Hematopoietic multipotent progenitor cell treated with erythropoietin and hydrocortisone succinate and interleukin-3 and kit ligand, for 15 days (in vitro differentiated cells): ENCODE data around the gene CAMTA1.

ENCODE experiments used
- DNase-seq: peaks from one replicate; pipeline ENCODE4 v3.0.0-alpha.2; 2015; ENCODE audit warnings: low spot score

The CAMTA1 gene

DNA sequence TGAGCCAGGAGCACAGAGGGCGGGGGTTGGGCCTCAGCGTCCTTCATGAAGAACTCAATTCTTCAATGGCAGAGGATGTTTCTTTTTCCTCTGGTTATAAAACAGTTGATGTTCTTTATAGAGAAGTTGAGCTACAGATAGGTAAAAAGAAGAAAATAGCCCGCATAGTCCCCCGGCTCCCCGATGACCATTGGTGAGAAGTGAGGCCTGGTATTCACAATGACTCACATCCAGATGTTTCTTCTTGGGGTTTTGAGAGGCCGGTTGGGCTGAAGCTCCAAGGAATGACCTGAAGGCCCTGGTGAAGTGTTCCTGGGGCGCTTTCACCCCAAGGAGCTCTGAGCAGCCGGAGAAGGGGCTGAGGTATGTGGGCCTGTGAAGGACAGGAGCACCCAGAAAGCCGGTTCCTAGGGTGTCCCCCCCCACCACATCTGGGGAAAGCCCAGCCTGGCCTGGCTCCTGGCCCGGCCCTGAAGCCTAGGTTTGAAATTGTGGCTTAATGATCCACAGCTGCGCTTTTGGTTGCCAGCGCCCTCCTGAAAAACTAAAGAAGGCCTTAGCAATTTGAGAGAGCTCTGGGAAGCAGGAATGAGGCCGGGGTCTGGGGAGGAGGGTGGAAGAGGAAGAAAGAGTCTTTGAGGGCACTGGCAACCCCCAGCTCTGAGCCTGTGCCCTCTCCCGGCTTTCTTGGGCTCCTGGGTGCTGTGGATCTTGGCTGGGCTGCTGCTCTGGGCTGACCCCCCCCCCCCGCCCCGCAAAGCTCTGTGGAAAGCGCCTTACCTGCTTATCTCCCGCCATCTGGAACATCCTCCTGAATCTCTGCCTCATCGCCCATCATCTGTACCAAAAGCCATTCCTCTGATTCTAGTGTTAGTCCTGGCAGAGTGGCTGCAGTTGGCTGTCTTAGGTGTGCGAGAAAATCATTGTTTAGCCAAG, 444.7 kb downstream of the CAMTA1 start:
- DNase-seq: no peak

- no peak for DNase-seq
Observed at GRCh38 chr1:7232441-7233236, 447.4 kb downstream of the CAMTA1 start.

- no peak for DNase-seq
Observed at GRCh38 chr1:7233237-7233540, 447.9 kb downstream of the CAMTA1 start.

- no peak for DNase-seq
Observed at GRCh38 chr1:7233646-7234470, 448.6 kb downstream of the CAMTA1 start.

GRCh38 chr1:7234471-7234755, 449.2 kb downstream of the CAMTA1 start:
- no peak for DNase-seq

DNA sequence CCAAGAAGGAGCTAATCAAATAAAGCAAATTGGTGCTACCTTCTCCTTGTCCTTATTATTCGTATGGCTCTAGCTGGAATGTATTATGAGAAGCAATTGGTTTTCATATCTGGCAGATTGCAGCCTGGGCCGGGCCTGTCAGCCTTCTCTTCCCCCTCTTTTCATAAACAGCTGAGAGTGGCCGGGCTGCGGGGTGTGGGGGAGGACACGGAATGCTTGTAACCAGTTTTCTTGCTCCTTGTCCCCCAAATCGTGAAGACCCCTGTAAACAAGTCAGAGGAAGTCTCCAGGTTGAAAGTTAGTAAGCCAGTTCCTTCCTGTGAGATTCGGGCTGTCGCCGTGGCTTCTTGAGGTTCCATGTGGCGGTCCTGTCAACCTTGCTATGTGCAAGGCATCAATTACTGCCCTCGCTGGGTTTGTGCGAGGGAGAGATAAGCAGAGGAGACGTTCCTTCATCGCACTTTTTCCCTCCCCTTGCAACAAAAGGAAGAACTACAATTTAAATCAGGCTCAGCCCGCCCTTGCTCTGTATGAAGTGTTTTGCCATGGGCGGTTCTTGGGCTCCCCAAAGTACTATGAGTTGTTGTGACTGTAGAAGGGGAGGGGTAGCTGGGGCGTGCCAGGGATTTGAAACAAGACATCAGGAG, 450.7 kb downstream of the CAMTA1 start:
- no peak for DNase-seq

- no peak for DNase-seq
Observed at GRCh38 chr1:7236844-7237515, 451.7 kb downstream of the CAMTA1 start.

- no peak for DNase-seq
Observed at GRCh38 chr1:7247158-7247557, 461.9 kb downstream of the CAMTA1 start.

DNA sequence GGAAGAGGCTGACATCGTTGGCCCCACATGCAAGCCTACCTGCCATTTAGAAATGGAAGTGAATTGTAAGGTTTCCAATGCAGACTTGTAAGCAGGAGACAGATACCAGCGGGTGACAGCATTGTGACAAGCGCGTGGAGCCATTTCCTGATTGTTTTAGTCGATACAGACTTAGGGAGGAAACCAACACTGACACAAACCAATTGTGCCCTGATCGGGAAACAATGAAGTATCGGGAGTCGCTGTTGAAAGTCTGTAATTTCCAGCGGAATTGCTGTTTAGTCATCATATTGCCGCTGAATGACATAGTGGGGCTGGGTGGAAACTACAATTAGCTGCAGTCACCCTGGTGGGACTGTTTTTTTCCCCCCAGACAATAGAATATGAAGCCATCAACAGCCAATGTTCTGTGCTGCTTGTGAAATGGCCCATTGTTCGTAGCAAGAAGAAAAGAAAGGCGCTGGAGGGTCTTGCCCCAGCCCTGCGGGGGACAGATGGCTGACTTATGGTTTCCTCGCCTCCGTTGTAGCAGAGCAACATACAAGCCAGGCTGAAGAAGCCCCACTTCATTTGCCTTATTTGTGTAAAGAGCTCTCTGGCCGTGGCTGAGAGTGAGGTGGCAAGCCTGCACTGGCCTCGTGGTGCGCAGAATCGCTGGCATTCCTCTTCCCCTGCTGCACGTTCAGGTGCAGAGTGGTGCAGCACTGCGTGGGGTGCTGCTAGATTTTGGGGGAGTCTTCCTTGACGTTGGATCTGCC, 462.7 kb downstream of the CAMTA1 start:
- no peak for DNase-seq

- no peak for DNase-seq
Observed at GRCh38 chr1:7248549-7249199, 463.4 kb downstream of the CAMTA1 start.

DNA sequence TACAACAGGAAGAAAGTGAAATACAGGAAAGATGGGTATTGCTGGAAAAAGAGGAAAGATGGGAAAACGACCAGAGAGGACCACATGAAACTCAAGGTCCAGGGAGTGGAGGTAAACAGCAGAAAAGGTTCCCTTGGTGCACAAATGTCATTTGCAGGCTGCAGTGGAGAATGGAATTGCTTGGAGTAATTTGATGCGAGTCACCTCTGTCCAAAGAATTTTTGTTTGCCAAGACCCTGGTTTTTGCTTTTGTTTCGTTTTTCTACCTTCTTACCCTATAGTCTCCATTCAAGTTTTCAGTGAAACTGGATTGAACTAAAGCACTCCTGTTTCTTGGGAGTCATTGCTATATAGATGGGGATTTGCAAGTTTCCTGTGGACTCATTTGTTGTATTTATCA, 464.3 kb downstream of the CAMTA1 start:
- DNase-seq: no peak

DNA sequence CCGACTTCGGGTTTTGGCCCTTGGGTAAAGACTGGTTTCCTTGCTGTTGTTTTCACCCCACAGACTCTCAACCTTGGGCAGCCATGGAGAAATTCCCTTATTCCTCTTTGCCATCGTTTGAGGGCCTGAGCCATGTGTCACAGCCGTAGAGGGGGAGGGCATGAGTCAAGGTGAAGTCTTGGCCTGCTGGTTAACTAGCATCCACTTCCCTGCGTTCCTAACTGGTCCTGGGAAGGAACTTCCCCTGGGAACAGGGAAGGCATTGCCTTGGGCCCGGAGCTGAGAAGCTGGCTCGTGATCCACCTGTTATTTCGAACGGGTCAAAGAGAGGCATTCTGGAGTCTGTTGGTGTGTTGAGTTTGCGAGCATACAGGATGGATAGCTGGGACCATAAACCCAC, 464.9 kb downstream of the CAMTA1 start:
- no peak for DNase-seq

DNA sequence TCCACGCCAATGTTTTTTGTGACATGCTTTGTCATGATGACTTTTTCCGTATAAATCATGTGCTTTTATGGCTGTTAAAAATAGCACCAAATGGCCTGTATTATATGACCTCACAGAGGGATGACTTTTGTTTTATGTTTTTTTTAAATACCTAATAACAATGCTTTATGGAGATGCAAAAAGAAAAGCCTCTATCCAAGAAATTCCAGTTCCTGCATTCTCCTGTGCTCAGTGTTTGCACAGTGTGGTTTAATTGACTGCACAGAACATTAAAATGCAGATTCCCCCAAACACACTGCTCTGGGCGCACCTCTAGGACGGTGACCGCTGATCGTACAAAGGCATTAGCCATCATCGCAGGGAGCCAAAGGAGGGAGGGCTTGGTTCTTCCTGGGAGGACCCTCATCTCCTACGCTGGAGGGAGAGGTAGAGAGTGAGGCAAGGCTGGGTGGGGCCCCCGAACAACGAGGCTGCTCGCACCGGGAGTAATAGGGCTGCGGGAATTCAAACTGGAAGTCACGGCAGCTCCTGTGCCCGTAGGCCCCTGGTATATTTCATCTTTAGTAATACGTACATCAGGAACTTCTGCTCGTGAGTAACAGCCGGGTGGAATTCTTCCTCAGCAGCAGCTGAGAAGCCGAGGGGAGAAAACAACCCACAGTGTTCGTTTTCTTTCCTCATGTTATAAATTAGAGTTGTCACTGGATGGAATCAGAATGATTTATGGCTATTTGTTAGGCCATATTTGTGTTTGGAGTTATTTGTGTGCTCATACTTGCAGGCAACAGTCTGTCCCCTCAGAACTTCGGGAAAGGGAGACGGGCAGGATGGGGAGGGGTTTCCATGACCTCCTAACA, 465.6 kb downstream of the CAMTA1 start:
- no peak for DNase-seq

DNA sequence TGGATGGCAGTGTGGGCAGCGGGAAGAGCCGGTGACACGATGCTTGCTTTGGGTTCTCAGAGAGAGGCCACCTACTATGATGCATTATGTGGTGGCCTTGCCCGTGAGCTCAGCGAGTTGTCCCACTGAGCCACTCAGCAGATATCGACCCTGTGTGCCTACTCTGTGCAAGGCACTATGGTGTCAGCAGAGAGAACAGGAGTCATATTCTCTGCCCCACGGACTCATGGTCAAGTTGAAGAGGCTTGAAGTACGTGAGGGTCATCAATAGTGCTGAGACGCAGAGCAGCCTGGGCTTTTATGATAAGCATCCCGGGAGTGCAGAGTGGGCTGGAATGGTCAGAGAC, 466.2 kb downstream of the CAMTA1 start:
- DNase-seq: no peak

GRCh38 chr1:7252411-7253117, 467.3 kb downstream of the CAMTA1 start:
- DNase-seq: no peak

DNA sequence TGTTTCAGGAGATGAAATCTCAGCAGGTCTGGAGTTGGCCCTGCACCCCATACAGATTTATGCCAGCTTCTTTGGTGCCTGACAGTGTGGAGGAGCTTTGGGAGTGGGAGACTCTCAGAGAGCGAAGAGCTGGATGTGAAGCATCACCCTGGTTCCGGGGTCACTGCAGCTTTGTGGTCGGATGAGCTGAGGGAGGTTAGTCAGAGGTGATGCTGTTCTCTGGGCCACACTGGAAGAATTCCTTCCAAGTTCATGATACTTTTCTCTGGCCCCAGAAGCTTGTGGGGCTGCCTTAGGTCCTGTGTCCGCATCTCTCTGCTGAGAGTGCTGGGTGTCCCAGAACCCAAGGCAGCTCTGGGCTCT, 467.8 kb downstream of the CAMTA1 start:
- DNase-seq: no peak

- DNase-seq: no peak
Observed at GRCh38 chr1:7253988-7254587, 468.8 kb downstream of the CAMTA1 start.

DNA sequence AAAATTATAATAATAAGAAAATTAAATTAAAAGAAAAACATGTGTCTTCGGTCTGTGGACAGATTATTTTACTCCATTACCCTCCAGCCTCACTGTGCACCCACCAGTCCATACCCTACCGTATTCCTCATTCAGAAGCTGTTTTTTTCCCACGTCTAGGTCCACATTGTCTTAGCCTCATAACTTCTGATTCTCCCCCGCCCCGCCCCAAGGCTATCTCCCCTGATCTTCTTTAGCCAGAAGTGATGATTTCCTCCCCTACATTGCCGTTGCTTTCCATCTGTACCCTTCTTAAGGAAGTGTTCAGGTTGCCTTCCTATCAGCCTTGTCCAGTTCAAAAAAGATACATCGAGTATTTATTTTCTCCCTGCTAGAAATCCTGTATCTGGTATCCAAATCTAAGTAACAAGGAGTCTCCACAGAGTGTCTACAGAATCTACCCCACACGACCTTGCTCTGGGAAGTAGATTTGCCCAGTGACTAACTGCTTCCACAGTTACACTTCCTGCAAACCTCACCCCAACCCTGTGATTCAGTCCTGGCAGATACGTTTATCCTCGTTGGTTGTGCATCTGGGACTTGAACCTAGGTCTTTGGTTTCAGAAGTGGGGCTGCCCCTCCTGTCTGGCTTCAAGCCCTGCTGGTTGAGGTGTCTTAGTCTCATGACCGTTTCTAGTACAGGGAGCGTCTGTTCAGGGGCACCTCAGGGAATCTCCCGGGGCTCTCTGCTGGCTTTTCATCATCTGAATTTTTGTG, 470.2 kb downstream of the CAMTA1 start:
- DNase-seq: no peak
